Glomerular endothelial cell (primary cell): ENCODE measurements around the gene KLHL10. TPM values are rescaled to one million over a fixed set of nuclear protein-coding genes. Genes with fewer than 3 reads are reported as not detected.

Source experiments
- DNase-seq: peaks from one replicate; pipeline ENCODE4 v3.0.0-alpha.2; 2011; ENCODE audit warnings: low read depth, low spot score; ENCODE audit errors: extremely low read depth
- total RNA-seq: library from RNA; depleted of rRNA; stranded (reverse); fragments of >200 nt; gene quantifications from 2 replicates; pipeline ENCODE4 v1.2.3, GENCODE V29; 2015

KLHL10 gene
- total RNA-seq = not detected in 2 replicates

GRCh38 chr17:41837761-41838538 is at the start of gene KLHL10:
Gene KLHL10, plus strand, starts transcription at chr17:41837825. Its CDS starts 108 bp downstream, at chr17:41837933.
- DNase-seq = no peak

- DNase-seq = no peak
Measured at GRCh38 chr17:41792845-41793783, 44.5 kb upstream of the KLHL10 start.

GRCh38 chr17:41793784-41794539 is 43.7 kb upstream of the KLHL10 start:
- no peak for DNase-seq

GRCh38 chr17:41794540-41794975 is 43.1 kb upstream of the KLHL10 start:
- DNase-seq = no peak

- no peak for DNase-seq
Measured at GRCh38 chr17:41796121-41796895, 41.3 kb upstream of the KLHL10 start.

- no peak for DNase-seq
Measured at GRCh38 chr17:41797377-41797776, 40.2 kb upstream of the KLHL10 start.

GRCh38 chr17:41799366-41799765 is 38.3 kb upstream of the KLHL10 start:
- DNase-seq = no peak

- no peak for DNase-seq
Measured at GRCh38 chr17:41800601-41801373, 36.8 kb upstream of the KLHL10 start.

- no peak for DNase-seq
Measured at GRCh38 chr17:41801374-41802271, 36.0 kb upstream of the KLHL10 start.

- DNase-seq = no peak
Measured at GRCh38 chr17:41803049-41804020, 34.3 kb upstream of the KLHL10 start.

- no peak for DNase-seq
Measured at GRCh38 chr17:41806685-41807445, 30.8 kb upstream of the KLHL10 start.

GRCh38 chr17:41810659-41811548 is 26.7 kb upstream of the KLHL10 start:
- no peak for DNase-seq

GRCh38 chr17:41811549-41812380 is 25.9 kb upstream of the KLHL10 start, which contains the start of gene P3H4:
Gene P3H4, minus strand, starts transcription at chr17:41811949. Its CDS starts 34 bp downstream, at chr17:41811915.
- DNase-seq = no peak

- DNase-seq = no peak
Measured at GRCh38 chr17:41812381-41813151, 25.1 kb upstream of the KLHL10 start, which contains the start of gene FKBP10. Gene FKBP10, plus strand, starts transcription at chr17:41813004. Its CDS starts 31 bp downstream, at chr17:41813035.
